Cardiac fibroblast (primary cell): ENCODE data around the gene TMEM132E.

Experiments
- DNase-seq, 2 donors: peaks; one replicate each; pipeline versions ENCODE4 v3.0.0 to v3.0.0-alpha.2; 2010; ENCODE audit warnings: low read depth in 2 of 2
- H3K4me3 ChIP-seq, 2 donors: replicated peaks in 1 of 2; 1 replicate in 1 of 2; 2 replicates in 1 of 2; pipeline ENCODE4 v1.5.1; 2011; ENCODE audit warnings: low read depth in 2 of 2, low read length in 2 of 2, mild to moderate bottlenecking in 2 of 2, moderate library complexity in 1 of 2
- TF ChIP-seq, protein P1 (sequence below): IDR thresholded peaks from one replicate; pipeline ENCODE4 v1.5.1; 2011; ENCODE audit warnings: low read depth, mild to moderate bottlenecking, low read length, inconsistent platforms

The TMEM132E gene

DNA sequence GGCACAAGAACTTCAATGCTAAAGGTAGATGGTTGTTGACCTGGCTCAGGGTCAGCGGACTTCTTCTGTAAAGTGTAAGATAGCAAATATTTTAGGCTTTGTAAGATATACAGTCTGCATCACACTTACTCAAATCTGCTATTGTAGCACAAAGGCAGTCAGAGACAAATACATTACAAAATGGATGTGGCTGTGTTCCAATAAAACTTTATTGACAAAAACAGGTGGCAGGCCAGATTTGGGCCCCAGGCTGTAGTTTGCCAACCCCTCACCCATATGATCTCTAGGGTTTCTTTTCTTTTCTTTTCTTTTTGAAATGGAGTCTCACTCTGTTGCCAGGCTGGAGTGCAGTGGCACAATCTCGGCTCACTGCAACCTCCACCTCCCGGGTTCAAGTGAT, 39.5 kb upstream of the TMEM132E start:
- no peak for DNase-seq
- no peak overlapping the region for H3K4me3 ChIP-seq
- TF ChIP-seq, protein P1, sequence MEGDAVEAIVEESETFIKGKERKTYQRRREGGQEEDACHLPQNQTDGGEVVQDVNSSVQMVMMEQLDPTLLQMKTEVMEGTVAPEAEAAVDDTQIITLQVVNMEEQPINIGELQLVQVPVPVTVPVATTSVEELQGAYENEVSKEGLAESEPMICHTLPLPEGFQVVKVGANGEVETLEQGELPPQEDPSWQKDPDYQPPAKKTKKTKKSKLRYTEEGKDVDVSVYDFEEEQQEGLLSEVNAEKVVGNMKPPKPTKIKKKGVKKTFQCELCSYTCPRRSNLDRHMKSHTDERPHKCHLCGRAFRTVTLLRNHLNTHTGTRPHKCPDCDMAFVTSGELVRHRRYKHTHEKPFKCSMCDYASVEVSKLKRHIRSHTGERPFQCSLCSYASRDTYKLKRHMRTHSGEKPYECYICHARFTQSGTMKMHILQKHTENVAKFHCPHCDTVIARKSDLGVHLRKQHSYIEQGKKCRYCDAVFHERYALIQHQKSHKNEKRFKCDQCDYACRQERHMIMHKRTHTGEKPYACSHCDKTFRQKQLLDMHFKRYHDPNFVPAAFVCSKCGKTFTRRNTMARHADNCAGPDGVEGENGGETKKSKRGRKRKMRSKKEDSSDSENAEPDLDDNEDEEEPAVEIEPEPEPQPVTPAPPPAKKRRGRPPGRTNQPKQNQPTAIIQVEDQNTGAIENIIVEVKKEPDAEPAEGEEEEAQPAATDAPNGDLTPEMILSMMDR = no peak

DNA sequence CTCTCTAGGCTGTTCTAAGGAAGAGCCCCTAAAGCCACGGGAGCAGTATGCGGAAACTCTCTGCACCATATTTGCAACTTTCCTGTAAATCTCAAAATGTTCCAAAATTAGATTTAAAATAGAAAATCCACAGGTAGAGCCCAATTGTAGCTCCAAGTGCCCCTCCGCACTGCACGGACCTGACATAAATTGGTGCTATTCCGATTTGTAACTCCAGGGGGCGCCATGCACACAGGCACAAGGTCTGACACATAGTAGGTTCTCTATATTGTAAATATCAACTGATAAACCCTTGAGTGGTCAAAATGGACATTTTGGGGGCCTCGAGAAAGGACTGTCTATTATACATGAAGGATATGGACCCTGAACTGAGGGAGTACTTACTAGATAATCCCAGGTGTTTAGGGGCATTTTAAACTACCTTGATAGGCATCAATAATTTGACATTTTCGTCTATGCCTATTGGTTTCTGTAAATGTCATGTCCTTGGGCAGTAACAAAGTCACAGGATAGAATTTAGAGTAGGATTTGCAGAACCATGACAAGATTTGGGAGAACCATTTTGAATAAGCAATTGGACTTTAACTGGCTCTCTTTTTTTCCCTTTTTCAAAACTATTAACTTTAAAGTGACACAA, 36.6 kb upstream of the TMEM132E start:
- peak; percentile 24 to 32 for DNase-seq
- TF ChIP-seq, protein P1 = peak; percentile 84
- no peak overlapping the region for H3K4me3 ChIP-seq

DNA sequence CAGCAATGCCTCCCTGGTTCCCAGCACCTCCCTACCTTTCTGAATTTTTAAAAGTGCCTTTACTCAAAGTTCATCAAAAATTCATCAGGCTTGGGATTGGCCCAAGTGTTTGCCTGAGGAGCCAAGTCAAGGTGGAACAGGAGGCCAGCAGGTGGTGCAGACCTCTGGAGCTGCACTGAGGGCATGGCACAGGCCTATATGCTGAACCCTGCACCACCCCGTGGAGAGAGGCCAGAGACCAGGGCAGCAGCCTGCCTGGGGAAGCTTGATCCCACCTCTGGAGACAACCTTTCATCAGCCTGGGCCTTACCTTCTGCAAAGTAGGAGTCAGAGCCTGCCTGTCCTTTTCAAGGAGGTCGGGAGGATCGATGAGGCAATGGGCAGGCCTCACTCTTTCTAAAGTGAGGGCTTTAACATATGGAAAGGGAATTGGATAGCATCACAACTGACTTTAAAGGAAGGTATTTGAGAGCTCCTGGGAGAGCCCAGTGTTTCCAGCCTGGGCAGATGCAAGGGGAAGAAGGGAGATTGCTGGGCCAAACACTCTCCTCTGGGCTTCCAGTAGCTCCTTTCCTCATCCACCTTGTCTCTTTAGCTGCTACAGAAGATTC, 31.8 kb upstream of the TMEM132E start:
- DNase-seq = no peak
- TF ChIP-seq, protein P1 = no peak
- no peak overlapping the region for H3K4me3 ChIP-seq

DNA sequence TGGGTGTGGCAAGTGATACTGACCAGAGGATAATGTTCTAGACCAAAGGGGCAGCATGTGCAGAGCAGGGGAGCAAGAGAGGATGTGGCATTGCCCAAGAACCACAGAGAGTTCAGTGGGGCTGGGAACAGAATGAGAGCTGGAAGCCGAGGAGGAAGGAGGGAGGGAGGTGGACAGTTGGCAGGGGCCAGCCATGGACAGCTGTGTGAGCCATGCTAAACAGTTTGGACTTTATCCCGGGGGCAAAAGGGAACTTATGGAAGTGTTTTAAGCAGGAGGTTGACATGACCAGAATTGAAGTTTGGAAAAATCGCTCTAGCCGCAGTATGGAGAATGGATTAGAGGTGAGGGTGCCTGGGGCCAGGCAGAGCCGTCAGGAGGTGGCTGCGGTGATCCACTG, 29.4 kb upstream of the TMEM132E start:
- H3K4me3 ChIP-seq = no peak overlapping the region
- no peak for DNase-seq
- TF ChIP-seq, protein P1 = no peak

DNA sequence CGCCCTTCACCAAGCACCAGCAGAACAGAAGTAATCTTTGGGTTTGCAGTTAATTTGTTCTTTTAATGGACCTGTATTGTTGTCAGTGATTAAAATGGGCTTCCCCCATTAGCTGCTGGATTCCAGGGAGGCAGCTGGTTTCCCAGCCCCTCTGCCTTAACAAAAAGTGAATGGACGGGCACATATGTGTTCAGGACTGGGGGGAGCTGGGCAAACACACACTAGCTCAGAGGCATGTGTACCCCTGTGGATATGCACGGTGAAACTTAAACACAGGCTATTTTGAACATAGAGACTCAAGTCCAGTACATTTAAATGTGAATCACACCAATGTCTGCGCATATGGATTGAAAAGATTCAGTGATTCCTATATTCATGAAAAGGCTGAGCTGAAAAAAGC, 25.5 kb upstream of the TMEM132E start:
- no peak for DNase-seq
- H3K4me3 ChIP-seq = no peak overlapping the region
- TF ChIP-seq, protein P1 = no peak

DNA sequence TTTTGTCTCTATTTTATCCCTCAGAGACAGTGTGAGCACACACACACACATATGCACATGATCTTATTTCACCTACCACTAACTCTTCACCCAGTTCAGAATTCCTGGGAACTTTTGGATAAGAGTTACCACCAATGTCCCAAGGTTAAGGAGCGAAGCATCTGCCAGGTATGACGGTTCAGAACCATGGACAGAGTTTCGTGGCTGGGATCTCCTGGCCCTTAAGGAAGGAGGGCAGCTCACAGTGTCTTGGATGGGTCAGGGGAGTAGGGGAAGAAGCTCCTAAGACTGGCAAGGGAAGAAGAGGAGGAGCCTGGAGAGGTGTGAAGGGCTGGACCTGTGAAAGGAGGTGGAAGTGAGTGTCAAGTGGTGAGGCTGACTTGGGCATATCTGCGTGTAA, 23.0 kb upstream of the TMEM132E start:
- no peak overlapping the region for H3K4me3 ChIP-seq
- DNase-seq = peak; percentile 4 to 10
- TF ChIP-seq, protein P1 = no peak
